Tibial nerve (tissue), 4 donors: ENCODE results near the gene LETMD1.

Source experiments
- CTCF ChIP-seq, 5 experiments: fragments of 200-600 bp in 3 of 5; fragments of 450-650 bp in 2 of 5; sonication (generic) in 3 of 5; IDR thresholded peaks; one replicate each; pipeline ENCODE4 v1.5.1; 2016 to 2019; ENCODE audit warnings: antibody characterized with exemption in 5 of 5, mild to moderate bottlenecking in 3 of 5, moderate library complexity in 2 of 5
- EP300 ChIP-seq, 2 donors: sonication (generic); formaldehyde crosslinking; IDR thresholded peaks; one replicate each; pipeline ENCODE4 v1.6.1; 2017; ENCODE audit warnings: antibody characterized with exemption in 2 of 2, mild to moderate bottlenecking in 1 of 2
- POLR2A ChIP-seq, 2 donors: fragments of 450-650 bp; IDR thresholded peaks; one replicate each; pipeline ENCODE4 v1.6.1; 2017; ENCODE audit warnings: antibody characterized with exemption in 2 of 2, mild to moderate bottlenecking in 2 of 2, moderate library complexity in 2 of 2

DNA sequence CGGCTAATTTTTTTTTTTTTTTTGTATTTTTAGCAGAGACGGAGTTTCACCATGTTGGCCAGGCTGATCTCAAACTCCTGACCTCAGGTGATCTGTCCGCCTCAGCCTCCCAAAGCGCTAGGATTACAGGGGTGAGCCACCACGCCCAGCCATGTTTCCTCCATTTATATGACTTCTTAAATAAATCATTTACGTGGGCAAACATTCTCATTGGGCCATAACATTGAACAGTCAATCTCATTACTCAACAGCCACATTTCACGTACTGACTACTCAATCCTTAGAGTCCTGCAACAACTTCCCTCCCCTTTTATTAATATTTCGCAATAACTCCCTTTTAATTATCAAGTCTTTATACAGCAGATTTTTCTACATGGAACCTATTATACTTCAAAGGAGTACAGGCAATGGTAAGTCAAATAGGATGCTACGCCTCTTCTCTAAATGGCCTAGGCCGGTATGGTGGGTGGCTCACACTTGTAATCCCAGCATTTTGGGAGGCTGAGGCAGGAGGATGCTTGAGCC, 42.6 kb downstream of the LETMD1 start:
- TF ChIP-seq CTCF (IDR thresholded peaks at IDR 0.05) (no peak), POLR2A (IDR thresholded peaks at IDR 0.05) (no peak), EP300 (IDR thresholded peaks at IDR 0.05) (no peak)
